Keratinocyte (primary cell): ENCODE data around the gene LRBA. TPM values are rescaled to one million over a fixed set of nuclear protein-coding genes. Genes with fewer than 3 reads are reported as not detected.

Experiments used
- DNase-seq: peaks from one replicate; pipeline ENCODE4 v3.0.0-alpha.2; 2011; ENCODE audit warnings: low read depth, missing footprints, low spot score
- FAIRE-seq: peaks from 2 replicates; lab custom pipeline; 2011; peaks lifted over from hg19 to GRCh38; lab: Jason Lieb, UNC
- H2AFZ ChIP-seq: 2 replicates; pipeline ENCODE4 v1.6.0; 2012; ENCODE audit warnings: low read length, control low read depth, inconsistent platforms; ENCODE audit not compliant: control insufficient read depth
- H3K27ac ChIP-seq: 2 replicates; pipeline ENCODE4 v1.5.1; 2011; ENCODE audit warnings: low read length; ENCODE audit not compliant: control insufficient read depth, insufficient read depth
- H3K27me3 ChIP-seq: 3 replicates; pipeline ENCODE4 v1.6.0; 2011; ENCODE audit warnings: low read length; ENCODE audit not compliant: control insufficient read depth, insufficient read depth; ENCODE audit errors: extremely low read depth
- H3K36me3 ChIP-seq, 2 experiments: 2 replicates in 1 of 2; 3 replicates in 1 of 2; pipeline ENCODE4 v1.5.1; 2011; ENCODE audit warnings: low read length in 2 of 2, mild to moderate bottlenecking in 1 of 2; ENCODE audit not compliant: control insufficient read depth in 2 of 2, insufficient read depth in 2 of 2; ENCODE audit errors: extremely low read depth in 1 of 2
- H3K4me1 ChIP-seq: 3 replicates; pipeline ENCODE4 v1.5.1; 2011; ENCODE audit warnings: low read length; ENCODE audit not compliant: control insufficient read depth, insufficient read depth; ENCODE audit errors: extremely low read depth
- H3K4me2 ChIP-seq: 3 replicates; pipeline ENCODE4 v1.6.0; 2011; ENCODE audit warnings: low read depth, low read length; ENCODE audit not compliant: control insufficient read depth, insufficient read depth; ENCODE audit errors: extremely low read depth
- H3K4me3 ChIP-seq, 3 experiments: fragments of 200-600 bp in 1 of 3; sonication (generic) in 1 of 3; 2 replicates in 2 of 3; 3 replicates in 1 of 3; pipeline ENCODE4 v1.5.1; 2011 to 2016; ENCODE audit warnings: low read length in 3 of 3, mild to moderate bottlenecking in 3 of 3, control low read depth in 2 of 3, inconsistent platforms in 1 of 3, low read depth in 1 of 3, mixed read lengths in 1 of 3, mixed run types in 1 of 3, moderate library complexity in 1 of 3; ENCODE audit not compliant: control insufficient read depth in 2 of 3, insufficient read depth in 2 of 3; ENCODE audit errors: extremely low read depth in 1 of 3
- H3K79me2 ChIP-seq: 2 replicates; pipeline ENCODE4 v1.6.0; 2012; ENCODE audit warnings: low read length; ENCODE audit not compliant: control insufficient read depth, insufficient read depth
- H3K9ac ChIP-seq: 3 replicates; pipeline ENCODE4 v1.6.0; 2011; ENCODE audit warnings: low read length; ENCODE audit not compliant: control insufficient read depth, insufficient read depth; ENCODE audit errors: extremely low read depth
- H3K9me1 ChIP-seq: 3 replicates; pipeline ENCODE4 v1.6.0; 2011; ENCODE audit warnings: low read length; ENCODE audit not compliant: control insufficient read depth, insufficient read depth; ENCODE audit errors: extremely low read depth
- H3K9me3 ChIP-seq: 2 replicates; pipeline ENCODE4 v1.5.1; 2012; ENCODE audit warnings: low read depth, low read length; ENCODE audit not compliant: control insufficient read depth
- H4K20me1 ChIP-seq: 3 replicates; pipeline ENCODE4 v1.6.0; 2011; ENCODE audit warnings: low read length; ENCODE audit not compliant: control insufficient read depth, insufficient read depth; ENCODE audit errors: extremely low read depth
- CTCF ChIP-seq, 3 experiments: IDR thresholded peaks in 1 of 3; conservative IDR thresholded peaks in 1 of 3; optimal IDR thresholded peaks in 1 of 3; 2 replicates in 2 of 3; 3 replicates in 1 of 3; pipeline versions ENCODE3 to v1.5.1; 2011; ENCODE audit warnings: low read length in 3 of 3, mild to moderate bottlenecking in 3 of 3, moderate library complexity in 2 of 3, control low read depth in 1 of 3, inconsistent platforms in 1 of 3; ENCODE audit not compliant: insufficient read depth in 2 of 3; ENCODE audit errors: extremely low read depth in 1 of 3
- EZH2 ChIP-seq: IDR thresholded peaks from one replicate; pipeline ENCODE4 v1.6.1; 2012; ENCODE audit warnings: inconsistent platforms, mild to moderate bottlenecking, low read length, moderate library complexity
- dilution Hi-C: fragments of 300-500 bp; cut with MboI; formaldehyde crosslinking; loops from one replicate; pipeline ENCODE4 v1.7.0; 2020; ENCODE audit warnings: low sequenced_read_pairs; ENCODE audit not compliant: extremely low pct_ligation_motif_present
- polyA plus RNA-seq, 5 experiments: library from polyadenylated mRNA; depleted of rRNA in 3 of 5; stranded (reverse) in 3 of 5; stranded (forward) in 1 of 5; unstranded in 1 of 5; fragments of >200 nt; gene quantifications; 1 replicate in 1 of 5; 2 replicates in 3 of 5; 3 replicates in 1 of 5; pipeline versions ENCODE4 v1.2.1 to v1.2.3, GENCODE V29; 2011 to 2012; ENCODE audit warnings: missing spikeins in 2 of 5, low read depth in 1 of 5, low replicate concordance in 1 of 5

The LRBA gene
- polyA plus RNA-seq, 1 donor (not counting 4 experiments of a cell fraction or from before 2014, with no cell fraction given), result 35.6 TPM

DNA sequence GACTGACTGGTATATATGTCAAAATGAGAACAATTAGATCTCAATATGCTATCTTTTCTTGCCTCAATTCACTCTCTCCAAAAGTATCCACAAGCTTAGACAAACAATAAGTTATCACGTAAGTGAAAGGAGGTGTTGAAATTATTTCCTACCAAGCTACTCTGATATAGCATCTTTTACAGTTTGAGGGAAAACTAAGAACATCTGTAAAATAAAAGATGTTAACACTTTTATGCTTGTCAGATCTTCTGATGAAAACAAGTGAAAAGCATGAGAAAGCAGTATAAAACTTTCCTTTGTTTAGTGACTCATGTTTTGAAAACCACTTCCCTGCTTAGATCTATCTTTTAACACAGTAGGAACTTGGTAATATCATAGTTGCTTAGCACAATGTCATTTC, 441.6 kb downstream of the LRBA start:
- dilution Hi-C loops, result no loop called here

GRCh38 chr4:150572704-150573504, 442.2 kb downstream of the LRBA start:
- DNase-seq (no peak), FAIRE-seq (no peak)
- Histone ChIP-seq H3K79me2 (no peaks in the 10 kb centered on the region), H4K20me1 (no peaks in the 10 kb centered on the region), H3K27ac (no peak overlapping the region), H3K9me1 (no peaks in the 10 kb centered on the region), H3K4me1 (peaks cover 5% of the 10 kb centered on the region), H3K4me2 (no peak overlapping the region), H3K36me3 (no peaks in the 10 kb centered on the region), H2AFZ (no peak overlapping the region), H3K4me3 (no peak overlapping the region), H3K27me3 (no peaks in the 10 kb centered on the region), H3K9me3 (no peaks in the 10 kb centered on the region), H3K9ac (no peak overlapping the region)
- dilution Hi-C loops, result no loop called here
- no peak for TF ChIP-seq EZH2
- no peak for TF ChIP-seq CTCF (optimal IDR thresholded peaks at IDR 0.05 in 1 of 3, IDR thresholded peaks at IDR 0.05 in 1 of 3, conservative IDR thresholded peaks at IDR 0.05 in 1 of 3; ENCODE audit: extremely low read depth in 1 of 3, insufficient read depth in 2 of 3, low read length in 3 of 3)

More for the DNA sequence above, 441.6 kb downstream of the LRBA start:
- H3K79me2 ChIP-seq, result no peaks in the 10 kb centered on the region
- H3K4me2 ChIP-seq, result no peak overlapping the region
- H3K36me3 ChIP-seq, result no peaks in the 10 kb centered on the region
- H3K27ac ChIP-seq, result no peak overlapping the region
- no peaks in the 10 kb centered on the region for H3K9me1 ChIP-seq
- TF ChIP-seq CTCF (optimal IDR thresholded peaks at IDR 0.05 in 1 of 3, IDR thresholded peaks at IDR 0.05 in 1 of 3, conservative IDR thresholded peaks at IDR 0.05 in 1 of 3; ENCODE audit: extremely low read depth in 1 of 3, insufficient read depth in 2 of 3, low read length in 3 of 3), result no peak
- no peak for TF ChIP-seq EZH2
- H3K4me3 ChIP-seq, result no peak overlapping the region
- no peak for DNase-seq
- no peak overlapping the region for H3K9ac ChIP-seq
- no peaks in the 10 kb centered on the region for H4K20me1 ChIP-seq
- no peak overlapping the region for H2AFZ ChIP-seq
- H3K4me1 ChIP-seq, result peaks cover 5% of the 10 kb centered on the region
- H3K27me3 ChIP-seq, result no peaks in the 10 kb centered on the region
- no peaks in the 10 kb centered on the region for H3K9me3 ChIP-seq
- no peak for FAIRE-seq
